GM19043 (cell line): ENCODE measurements around the gene C1QTNF1.
"Not testable (repeated sequence)": the region's sequence is repeated elsewhere in the genome, so short reads cannot be mapped to it uniquely, and the experiment has no call there.

Experiments
- ATAC-seq: cut with Tn5 transposase; IDR thresholded peaks from one replicate; pipeline ENCODE4 v1.9.1; 2021; ENCODE audit warnings: low read depth; ENCODE audit not compliant: unreplicated experiment

Gene C1QTNF1

GRCh38 chr17:79022507-79022991 is 1.4 kb upstream of the C1QTNF1 start:
- ATAC-seq: no peak

DNA sequence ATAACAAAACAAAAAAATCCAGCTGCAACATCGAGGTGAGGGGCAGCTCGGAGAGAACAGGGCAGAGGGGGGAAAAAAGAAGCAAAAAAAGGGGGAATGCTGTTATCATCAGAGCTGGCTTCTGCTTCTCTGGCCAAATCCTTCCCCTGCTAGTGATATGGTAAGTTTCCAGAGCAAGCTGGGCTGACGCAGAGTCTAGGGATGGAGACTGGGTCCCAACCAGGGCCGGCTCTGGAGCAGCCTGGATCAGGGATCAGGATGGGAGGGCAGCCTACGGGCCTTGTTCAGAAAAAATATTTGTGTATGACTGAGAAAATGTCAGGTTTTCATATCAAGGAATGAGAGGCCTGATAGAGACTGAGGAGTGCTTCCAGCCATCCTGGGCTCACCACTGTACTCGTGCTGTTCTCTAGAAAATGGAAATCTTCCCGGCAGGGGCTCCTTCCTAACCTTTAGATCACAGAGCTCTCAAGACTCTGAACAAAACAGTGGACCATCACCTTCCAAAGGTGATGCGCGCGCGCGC is 726 bp upstream of the C1QTNF1 start:
- no peak for ATAC-seq

DNA sequence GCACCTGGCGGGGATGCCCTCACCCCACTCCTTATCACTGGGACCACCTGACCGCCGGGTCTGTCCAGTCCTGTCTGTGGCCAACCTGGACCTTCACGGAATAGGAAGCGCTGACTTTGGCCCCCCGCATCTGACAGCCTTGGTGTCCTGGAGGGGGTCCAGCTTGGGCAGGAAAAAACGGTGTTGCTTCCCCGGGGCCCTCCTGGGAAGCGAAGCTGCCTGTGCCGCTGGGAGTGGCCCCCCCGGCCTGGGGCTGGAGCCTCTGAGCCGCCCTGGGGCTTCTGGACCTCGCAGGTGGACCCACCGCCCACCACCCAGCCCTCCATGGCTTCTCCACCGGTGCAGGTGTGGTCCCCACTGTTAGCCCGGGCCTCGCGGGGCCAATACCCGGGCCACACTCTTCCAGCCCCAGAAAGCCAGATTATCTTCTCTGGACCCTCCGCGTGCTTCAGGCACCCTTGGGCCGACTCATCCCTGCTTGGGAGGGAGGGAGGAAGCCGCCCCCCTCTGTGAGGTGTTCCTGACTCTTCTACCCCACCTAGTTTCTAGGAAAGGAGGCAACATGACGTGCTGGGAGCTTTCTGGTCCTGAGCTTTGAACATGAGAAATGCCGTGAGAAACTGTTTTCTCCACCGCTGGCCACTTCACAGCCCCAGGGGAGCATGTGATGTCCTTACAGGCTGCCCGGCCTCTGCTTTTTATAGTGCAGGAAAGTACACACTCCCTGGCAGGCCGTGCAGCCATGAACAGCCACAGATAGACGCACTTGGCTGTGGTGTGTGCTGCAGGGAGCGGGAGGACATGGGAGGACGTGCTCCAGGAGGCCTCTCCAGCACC is 1.1 kb downstream of the C1QTNF1 start:
- no peak for ATAC-seq

GRCh38 chr17:79026376-79027273 is 2.7 kb downstream of the C1QTNF1 start:
- ATAC-seq: no peak

DNA sequence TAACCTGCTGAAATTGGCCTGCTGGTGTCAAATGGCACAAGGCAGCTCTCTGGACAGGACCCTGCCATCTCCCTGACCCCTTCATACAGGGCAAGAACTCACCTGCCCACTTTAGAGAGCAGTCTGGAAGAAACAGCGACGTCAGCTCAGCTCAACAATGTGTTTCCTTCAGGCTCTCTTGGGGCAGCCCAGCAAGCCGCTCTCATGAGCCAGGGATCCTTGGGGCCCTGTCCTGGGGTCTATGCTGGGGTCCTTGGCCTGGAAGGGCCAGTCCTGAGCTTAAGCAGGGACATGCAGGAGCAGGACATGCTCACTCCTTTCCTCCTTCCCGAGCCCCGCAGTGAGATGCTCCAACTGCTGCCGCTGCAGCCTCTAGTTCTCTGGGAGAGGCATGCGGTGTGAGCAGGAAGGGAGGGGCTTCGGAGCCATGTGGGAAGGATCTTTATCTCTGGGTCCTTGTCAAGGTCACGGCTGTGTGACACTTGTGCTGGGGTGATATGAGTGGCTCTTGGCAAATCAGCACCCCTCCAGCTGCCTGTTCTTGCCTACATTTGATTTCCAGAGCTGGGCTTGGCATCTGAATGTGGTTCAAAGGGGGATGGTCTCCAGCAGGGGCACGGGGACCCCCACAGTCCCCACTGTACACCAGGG is 3.4 kb downstream of the C1QTNF1 start:
- no peak for ATAC-seq

- ATAC-seq: no peak
Observed at GRCh38 chr17:79027925-79028491, 4.0 kb downstream of the C1QTNF1 start.

- no peak for ATAC-seq
Observed at GRCh38 chr17:79028496-79029326, 4.7 kb downstream of the C1QTNF1 start.

GRCh38 chr17:79029327-79030009 is 5.5 kb downstream of the C1QTNF1 start:
- no peak for ATAC-seq

DNA sequence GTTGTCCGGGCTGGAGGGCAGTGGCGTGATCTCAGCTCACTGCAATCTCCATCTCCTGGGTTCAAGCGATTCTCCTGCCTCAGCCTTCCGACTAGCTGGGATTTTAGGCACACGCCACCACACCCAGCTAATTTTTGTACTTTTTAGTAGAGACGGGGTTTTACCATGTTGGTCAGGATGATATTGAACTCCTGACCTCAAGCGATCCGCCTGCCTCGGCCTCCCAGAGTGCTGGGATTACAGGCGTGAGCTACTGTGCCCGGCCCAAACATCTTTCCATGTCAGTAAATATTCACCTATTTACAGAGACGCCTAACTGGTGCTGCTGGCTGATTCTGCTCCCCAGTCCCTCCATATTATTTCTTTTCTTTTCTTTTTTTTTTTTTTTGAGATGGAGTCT is 6.7 kb downstream of the C1QTNF1 start:
- ATAC-seq: not testable (repeated sequence)

DNA sequence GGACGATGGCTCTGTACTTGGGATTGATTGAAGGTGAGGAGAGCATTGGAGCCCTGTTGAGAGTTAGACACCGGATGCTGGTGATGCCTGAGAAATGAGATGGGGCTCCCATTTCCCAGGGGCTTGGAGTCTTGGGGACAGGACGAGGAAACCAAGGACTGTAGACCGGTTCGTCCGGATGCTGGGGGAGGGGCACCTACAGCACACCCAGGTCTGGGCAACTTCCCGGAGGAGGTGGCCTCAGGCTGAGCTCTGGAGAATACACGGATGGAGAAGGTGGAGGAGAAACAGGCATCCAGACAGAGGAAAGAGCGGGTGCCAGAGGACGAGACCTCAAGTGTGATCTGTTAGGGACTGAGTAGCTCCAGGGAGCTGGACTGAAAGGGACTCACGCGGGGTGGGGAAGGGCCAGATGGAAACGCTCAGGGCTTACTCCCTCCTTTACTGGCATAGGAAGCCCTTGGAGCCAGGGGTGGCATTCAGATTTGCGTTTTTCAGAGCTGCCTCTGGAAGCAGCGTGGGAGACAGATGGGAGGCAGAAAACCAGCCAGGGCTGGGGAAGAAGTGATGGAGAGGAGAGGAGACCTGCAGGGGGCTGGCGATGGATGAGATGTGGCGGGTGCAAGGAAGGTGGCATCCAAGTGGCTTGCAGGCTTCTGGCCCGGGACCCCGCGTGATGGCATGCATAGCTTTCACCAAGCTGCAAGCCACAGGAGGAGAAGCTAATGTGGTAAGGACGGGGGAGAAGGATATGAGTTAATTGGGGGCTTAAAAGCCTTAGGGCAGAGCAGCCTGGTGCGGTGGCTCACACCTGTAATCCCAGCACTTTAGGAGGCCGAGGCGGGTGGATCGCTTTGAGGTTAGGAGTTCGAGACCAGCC is 8.3 kb downstream of the C1QTNF1 start:
- no peak for ATAC-seq

GRCh38 chr17:79033046-79033616 is 9.2 kb downstream of the C1QTNF1 start:
- no peak for ATAC-seq

DNA sequence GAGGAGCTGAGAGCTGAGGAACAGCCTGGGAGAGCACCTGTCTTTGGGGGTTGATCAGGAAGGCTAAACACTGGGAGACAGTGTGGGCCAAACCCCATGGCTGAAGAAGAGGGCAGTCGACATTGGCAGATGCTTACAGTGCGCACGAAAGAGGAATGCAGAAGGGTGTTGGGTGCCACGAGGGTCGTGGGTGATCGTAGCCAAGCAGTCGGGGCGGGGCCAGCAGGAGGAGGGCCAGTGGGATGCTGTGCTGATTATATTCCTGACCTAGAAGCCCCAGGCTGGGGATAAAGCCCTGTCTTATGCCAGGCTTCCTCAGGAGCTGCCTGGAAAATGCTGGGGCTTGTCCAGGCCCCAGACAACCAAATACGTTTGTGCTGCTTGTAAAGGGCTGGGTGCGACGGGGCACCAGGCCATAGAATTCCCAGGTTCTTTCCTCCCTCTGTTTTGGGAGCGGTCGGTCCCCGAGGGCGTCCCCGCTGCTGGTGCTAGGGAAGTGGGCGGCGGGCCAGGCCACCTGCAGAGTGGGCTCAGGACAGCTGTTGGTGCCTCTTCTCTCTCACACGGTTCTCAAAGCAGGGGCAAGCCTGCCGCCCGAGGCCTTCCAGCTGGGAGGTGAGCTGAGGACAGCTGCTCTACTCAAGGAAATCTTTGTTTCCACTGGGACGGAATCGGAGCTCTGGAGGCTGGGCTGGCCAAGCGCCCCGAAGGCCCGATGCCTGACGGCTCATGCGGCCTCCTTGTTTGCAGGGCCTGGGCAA is 10.0 kb downstream of the C1QTNF1 start:
- no peak for ATAC-seq

DNA sequence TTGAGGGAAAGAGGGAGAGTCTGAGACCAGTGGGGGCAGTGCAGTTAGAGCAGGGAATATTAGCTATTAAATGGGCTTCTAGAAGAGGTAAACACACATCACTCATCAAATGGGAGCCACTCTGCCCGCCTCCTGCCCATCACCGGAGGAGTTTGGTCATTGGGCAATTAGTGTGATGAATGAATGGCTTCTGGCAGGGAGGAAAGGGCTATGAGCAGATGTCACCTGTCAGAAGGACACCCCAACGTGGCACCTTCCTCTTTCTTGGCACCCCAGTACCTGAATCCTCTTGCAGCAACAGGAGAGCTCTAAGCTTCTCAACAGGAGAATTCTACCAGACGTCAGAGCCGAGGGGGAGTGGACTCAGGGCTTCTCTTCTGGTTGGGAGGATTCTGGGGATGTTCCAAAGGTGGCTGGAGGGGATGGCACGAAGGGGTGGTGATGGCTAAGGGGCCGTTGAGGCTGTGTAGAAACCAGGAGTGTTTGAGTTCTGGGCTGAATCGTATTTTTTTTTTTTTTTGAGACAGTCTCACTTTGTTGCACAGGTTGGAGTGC is 11.0 kb downstream of the C1QTNF1 start:
- ATAC-seq: no peak

- no peak for ATAC-seq
Observed at GRCh38 chr17:79035686-79036085, 11.7 kb downstream of the C1QTNF1 start.

DNA sequence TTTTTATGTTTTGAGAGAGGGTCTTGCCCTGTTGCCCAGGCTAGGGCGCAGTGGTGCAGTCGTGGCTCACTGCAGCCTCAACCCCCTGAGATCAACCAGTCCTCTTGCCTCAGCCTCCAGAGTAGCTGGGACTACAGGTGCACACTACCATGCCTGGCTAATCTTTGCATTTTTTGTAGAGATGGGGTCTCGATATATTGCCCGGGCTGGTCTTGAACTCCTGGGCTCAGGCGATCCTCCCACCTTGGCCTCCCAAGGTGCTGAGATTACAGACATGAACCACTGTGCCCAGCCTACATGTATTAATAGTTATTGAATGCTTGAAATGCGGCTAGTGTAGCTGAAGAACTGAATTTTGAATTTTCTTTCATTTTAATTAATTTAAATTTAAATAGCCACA is 12.2 kb downstream of the C1QTNF1 start:
- ATAC-seq: no peak

- ATAC-seq: no peak
Observed at GRCh38 chr17:79036596-79036995, 12.6 kb downstream of the C1QTNF1 start.
